ENCODE data around the gene CTNNA3. TPM values are rescaled to one million over a fixed set of nuclear protein-coding genes. Genes with fewer than 3 reads are reported as not detected.

CTNNA3 gene
- total and polyA plus RNA-seq, 4 donors, result under 0.01 to 39.8 (median 0.09) TPM

DNA sequence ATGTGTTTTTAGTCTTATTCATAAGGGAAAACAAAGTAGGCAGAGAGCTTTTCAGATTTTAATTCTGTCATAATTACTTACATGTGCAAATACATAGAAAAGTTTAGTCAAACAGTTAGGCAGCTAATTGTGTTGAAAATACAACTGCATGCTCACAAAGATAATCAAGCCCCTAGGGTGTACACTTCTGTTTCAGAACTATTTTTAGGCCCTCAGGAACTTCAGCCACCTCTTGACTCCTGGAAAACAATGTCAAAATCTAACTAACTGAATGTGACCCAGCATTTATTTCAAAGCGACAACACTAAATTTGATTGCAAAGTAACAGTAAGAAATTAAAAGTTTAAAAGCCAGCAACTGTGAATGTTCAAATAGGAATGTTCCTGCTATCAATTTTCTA lies 1369.1 kb downstream of the CTNNA3 start:
- Histone ChIP-seq H3K27ac (ENCODE audit: low read depth in 1 of 2, low read length in 1 of 2) (no peak overlapping the region), H3K27me3 (ENCODE audit: control insufficient read depth in 3 of 3, insufficient read depth in 3 of 3, low read length in 2 of 3) (no peaks in the 10 kb centered on the region), H3K4me3 (no peak overlapping the region), H3K4me1 (ENCODE audit: control insufficient read depth in 5 of 5, insufficient read depth in 5 of 5, low read length in 5 of 5) (peaks cover 0 to 11% (median 4%) of the 10 kb centered on the region in 5 donors), H3K9me3 (ENCODE audit: control insufficient read depth in 4 of 4, insufficient read depth in 3 of 4, low read length in 3 of 4) (no peaks in the 10 kb centered on the region), H3K9ac (ENCODE audit: insufficient read depth in 1 of 2, low read length in 2 of 2) (no peak overlapping the region), H3K36me3 (ENCODE audit: control insufficient read depth in 4 of 4, insufficient read depth in 4 of 4, low read length in 4 of 4) (no peaks in the 10 kb centered on the region)
- ATAC-seq (ENCODE audit: insufficient read depth, low FRiP score), result no peak
- no peak for TF ChIP-seq CTCF (IDR thresholded peaks at IDR 0.05; ENCODE audit: control extremely low read depth, extremely low read depth)
- no peak for DNase-seq
- WGBS, 2 donors, result 68 to 74% methylated on average over 1 of the region's 1 CpG

GRCh38 chr10:66322777-66323176 lies 1373.2 kb downstream of the CTNNA3 start:
- Histone ChIP-seq H3K27ac (ENCODE audit: low read depth in 1 of 2, low read length in 1 of 2) (peak overlapping the region in 1 of 2 donors; percentile 57), H3K4me3 (no peak overlapping the region), H3K27me3 (ENCODE audit: control insufficient read depth in 3 of 3, insufficient read depth in 3 of 3, low read length in 2 of 3) (no peaks in the 10 kb centered on the region), H3K4me1 (ENCODE audit: control insufficient read depth in 5 of 5, insufficient read depth in 5 of 5, low read length in 5 of 5) (peaks cover 0 to 14% (median 6%) of the 10 kb centered on the region in 5 donors), H3K9me3 (ENCODE audit: control insufficient read depth in 4 of 4, insufficient read depth in 3 of 4, low read length in 3 of 4) (no peaks in the 10 kb centered on the region), H3K9ac (ENCODE audit: insufficient read depth in 1 of 2, low read length in 2 of 2) (no peak overlapping the region), H3K36me3 (ENCODE audit: control insufficient read depth in 4 of 4, insufficient read depth in 4 of 4, low read length in 4 of 4) (no peaks in the 10 kb centered on the region)
- no peak for TF ChIP-seq CTCF (IDR thresholded peaks at IDR 0.05; ENCODE audit: control extremely low read depth, extremely low read depth)
- ATAC-seq (ENCODE audit: insufficient read depth, low FRiP score), result no peak
- 86 to 87% methylated on average over 2 of the region's 2 CpGs for whole genome bisulfite sequencing, 2 donors
- DNase-seq, result no peak

DNA sequence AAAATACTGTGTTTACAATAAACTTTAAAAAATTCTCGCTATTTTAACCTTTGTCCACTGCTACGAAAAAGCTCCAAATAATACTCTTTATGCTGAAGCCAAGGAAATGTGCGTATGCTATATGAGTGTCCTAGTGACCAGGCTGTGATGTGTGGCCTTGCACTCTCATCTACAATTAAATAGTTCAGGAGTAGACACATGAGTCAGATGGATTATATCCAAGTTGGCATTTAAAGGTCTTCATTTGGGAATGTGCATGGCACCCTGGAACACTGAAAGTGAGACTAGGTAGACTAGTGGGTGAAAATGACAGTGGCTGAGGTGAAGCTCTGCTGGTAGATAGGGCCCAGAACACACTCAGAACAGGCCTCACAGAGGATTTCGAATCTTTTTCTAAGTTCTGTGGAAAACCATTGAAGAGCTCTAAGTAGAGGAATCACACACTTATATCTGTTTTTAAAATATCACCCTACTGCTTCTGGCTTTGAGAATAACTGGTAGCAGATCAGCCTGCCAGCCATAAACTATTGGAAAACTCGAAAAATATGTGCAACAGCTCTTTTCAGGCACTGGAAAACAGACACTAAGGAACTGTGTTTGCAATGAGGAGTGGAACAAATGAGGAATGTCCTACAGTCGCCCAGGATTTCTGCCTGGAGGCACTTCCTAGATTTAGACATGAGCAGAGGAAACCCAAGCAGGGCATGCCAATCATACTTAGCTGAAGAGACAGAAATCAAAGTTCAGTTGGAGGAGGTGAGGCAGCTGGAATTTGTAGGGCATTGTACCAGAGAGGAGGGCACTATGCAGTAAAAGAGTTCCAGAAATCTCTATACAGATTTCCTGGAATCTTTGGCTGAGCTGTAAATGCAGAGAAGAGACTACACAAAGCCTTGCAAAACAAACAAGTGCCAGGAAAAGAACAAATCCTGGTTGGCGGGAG lies 1374.0 kb downstream of the CTNNA3 start:
- Histone ChIP-seq H3K4me3 (no peak overlapping the region), H3K4me1 (ENCODE audit: control insufficient read depth in 5 of 5, insufficient read depth in 5 of 5, low read length in 5 of 5) (peaks cover 0 to 14% (median 6%) of the 10 kb centered on the region in 5 donors), H3K9me3 (ENCODE audit: control insufficient read depth in 4 of 4, insufficient read depth in 3 of 4, low read length in 3 of 4) (no peaks in the 10 kb centered on the region), H3K9ac (ENCODE audit: insufficient read depth in 1 of 2, low read length in 2 of 2) (no peak overlapping the region), H3K27ac (ENCODE audit: low read depth in 1 of 2, low read length in 1 of 2) (peak overlapping the region in 1 of 2 donors; percentile 57), H3K36me3 (ENCODE audit: control insufficient read depth in 4 of 4, insufficient read depth in 4 of 4, low read length in 4 of 4) (no peaks in the 10 kb centered on the region), H3K27me3 (ENCODE audit: control insufficient read depth in 3 of 3, insufficient read depth in 3 of 3, low read length in 2 of 3) (no peaks in the 10 kb centered on the region)
- TF ChIP-seq CTCF (IDR thresholded peaks at IDR 0.05; ENCODE audit: control extremely low read depth, extremely low read depth), result no peak
- 64 to 71% methylated on average over 7 of the region's 7 CpGs for WGBS, 2 donors
- no peak for ATAC-seq (ENCODE audit: insufficient read depth, low FRiP score)
- DNase-seq, result peak in 2 of 3 donors; percentile 45 to 54
